Epithelial cell of esophagus (primary cell): Measurements from ENCODE around the gene NT5C1B.
"Not testable (repeated sequence)": the region's sequence is repeated elsewhere in the genome, so short reads cannot be mapped to it uniquely, and the experiment has no call there.

Experiments used
- DNase-seq: peaks from one replicate; pipeline ENCODE4 v3.0.0; 2010; ENCODE audit warnings: low read depth
- H3K4me3 ChIP-seq: 2 replicates; pipeline ENCODE4 v1.5.1; 2011; ENCODE audit warnings: mild to moderate bottlenecking, low read length, control low read depth
- TF ChIP-seq, protein P1 (sequence below): IDR thresholded peaks from 2 replicates; pipeline ENCODE4 v1.5.1; 2011; ENCODE audit warnings: low read depth, mild to moderate bottlenecking, low read length, control low read depth, inconsistent platforms; ENCODE audit not compliant: insufficient read depth; ENCODE audit errors: missing control alignments

NT5C1B gene

DNA sequence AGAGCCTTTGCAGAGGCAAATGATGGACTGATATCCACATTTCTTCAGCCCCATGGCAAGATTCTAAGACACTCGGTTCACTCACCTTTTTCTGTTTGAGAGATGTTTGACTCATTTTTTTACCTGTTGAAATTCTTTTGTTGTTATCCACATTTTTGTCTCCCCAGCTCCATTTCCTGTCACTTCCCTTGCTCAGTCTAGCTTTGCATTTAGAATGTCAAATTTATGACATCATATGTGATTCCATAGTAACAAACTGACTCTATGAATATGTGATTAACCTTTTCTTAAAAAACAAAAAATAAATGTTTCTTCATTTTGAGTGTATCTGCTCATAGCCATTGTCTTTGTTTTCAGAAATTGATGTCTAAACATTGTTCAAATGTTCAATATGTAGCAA is at the start of gene NT5C1B:
NT5C1B (minus strand) TSS at position 216 of the 400 bp plus-strand sequence; CDS start at position 115, 101 bp downstream.
- DNase-seq, result peak; percentile 23
- TF ChIP-seq, protein P1, sequence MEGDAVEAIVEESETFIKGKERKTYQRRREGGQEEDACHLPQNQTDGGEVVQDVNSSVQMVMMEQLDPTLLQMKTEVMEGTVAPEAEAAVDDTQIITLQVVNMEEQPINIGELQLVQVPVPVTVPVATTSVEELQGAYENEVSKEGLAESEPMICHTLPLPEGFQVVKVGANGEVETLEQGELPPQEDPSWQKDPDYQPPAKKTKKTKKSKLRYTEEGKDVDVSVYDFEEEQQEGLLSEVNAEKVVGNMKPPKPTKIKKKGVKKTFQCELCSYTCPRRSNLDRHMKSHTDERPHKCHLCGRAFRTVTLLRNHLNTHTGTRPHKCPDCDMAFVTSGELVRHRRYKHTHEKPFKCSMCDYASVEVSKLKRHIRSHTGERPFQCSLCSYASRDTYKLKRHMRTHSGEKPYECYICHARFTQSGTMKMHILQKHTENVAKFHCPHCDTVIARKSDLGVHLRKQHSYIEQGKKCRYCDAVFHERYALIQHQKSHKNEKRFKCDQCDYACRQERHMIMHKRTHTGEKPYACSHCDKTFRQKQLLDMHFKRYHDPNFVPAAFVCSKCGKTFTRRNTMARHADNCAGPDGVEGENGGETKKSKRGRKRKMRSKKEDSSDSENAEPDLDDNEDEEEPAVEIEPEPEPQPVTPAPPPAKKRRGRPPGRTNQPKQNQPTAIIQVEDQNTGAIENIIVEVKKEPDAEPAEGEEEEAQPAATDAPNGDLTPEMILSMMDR, result no peak
- H3K4me3 ChIP-seq, result no peak within 1 kb of the TSS

DNA sequence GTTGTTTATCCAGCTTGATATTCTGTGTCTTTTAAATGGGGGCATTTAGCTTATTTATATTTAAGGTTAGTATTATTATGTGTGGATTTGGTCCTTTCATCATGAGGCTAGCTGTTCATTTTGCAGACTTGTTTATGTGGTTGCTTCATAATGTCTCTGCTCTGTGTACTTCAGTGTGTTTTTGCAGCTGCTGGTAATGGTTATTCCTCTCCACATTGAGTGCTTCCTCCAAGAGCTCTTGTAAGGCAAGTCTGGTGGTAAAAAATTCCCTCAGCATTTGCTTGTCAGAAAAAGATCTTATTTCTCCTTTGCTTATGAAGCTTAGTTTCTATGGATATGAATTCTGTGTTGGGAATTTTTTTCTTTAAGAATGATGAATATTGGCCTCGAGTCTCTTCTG is 47.8 kb upstream of the NT5C1B start:
- no peak for DNase-seq
- TF ChIP-seq, protein P1, result no peak
- H3K4me3 ChIP-seq, result no peak overlapping the region

DNA sequence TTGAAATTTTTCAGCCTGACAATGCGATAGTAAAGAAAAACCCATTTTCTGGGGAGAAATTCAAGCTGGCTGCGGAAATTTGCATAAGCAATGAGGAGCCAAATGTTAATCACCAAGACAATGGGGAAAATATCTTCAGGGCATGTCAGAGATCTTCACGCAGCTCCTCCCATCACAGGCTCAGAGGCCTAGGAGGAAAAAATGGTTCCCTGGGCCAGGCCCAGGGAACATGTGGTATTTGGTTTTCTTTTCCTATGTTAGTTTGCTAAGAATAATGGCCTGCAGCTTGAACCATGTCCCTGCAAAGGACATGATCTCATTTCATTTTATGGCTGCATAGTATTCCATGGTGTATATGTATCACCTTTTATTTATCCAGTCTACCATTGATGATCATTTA is 43.3 kb upstream of the NT5C1B start:
- not testable (repeated sequence) for DNase-seq, H3K4me3 ChIP-seq

DNA sequence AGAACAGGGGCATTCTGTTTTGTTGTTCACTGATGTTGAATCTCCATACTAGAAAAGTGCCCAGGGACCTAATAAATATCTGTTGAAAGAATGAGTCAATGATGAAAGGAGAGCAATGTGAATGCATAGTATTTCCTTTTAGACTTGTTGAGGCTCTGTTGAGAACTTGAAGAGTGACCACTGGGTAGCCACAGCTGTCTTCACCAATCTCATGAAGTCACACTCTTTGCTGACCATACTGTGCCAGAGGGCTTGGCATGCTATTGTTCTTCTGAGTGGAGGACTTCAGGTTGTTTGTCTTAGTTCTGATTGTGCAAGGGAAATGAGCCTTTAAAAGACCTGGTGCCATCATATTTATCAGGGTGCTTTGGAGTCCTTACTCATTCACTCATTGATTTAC is 41.6 kb upstream of the NT5C1B start:
- peak; percentile 17 for DNase-seq
- H3K4me3 ChIP-seq, result no peak overlapping the region
- TF ChIP-seq, protein P1, result no peak

DNA sequence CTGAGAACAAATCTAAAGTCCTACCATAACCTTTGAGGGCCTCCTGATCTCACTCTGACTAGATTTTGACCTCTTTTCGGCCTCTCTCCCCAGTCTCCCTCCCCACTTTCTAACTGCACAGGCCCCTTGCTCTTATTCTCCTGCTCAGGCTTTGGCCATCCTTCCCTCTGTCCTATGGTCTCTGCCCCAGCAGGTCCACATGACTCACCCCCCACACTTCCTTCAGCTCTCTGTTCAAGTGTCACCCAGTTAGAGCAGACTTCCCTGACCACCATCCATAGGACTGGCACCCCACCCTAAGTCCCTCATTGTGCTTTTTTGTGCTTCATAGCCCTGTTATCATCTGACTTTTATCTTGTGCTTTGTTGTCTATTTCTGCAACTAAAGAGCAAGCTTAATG is 41.2 kb upstream of the NT5C1B start:
- TF ChIP-seq, protein P1, result no peak
- DNase-seq, result peak; percentile 51
- no peak overlapping the region for H3K4me3 ChIP-seq

DNA sequence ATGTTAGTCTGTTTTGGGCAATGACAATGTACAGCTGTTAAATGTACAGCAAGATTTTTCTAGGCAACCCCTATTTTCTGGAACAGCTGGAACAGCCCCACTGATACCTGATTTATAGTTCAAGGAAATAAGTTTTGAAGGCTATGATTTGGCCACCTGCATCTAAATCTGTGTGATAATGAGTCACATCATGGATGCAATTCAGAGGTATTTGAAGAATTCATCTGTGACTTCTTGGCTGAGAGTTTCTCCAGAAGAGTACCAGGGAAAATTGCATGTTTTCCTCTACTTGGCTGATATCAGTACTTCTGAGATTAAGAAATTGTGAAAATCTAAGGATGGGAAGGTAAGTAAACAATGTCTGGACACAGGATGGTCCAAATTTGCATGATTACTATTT is 40.7 kb upstream of the NT5C1B start:
- H3K4me3 ChIP-seq, result no peak overlapping the region
- TF ChIP-seq, protein P1, result no peak
- DNase-seq, result peak; percentile 60

DNA sequence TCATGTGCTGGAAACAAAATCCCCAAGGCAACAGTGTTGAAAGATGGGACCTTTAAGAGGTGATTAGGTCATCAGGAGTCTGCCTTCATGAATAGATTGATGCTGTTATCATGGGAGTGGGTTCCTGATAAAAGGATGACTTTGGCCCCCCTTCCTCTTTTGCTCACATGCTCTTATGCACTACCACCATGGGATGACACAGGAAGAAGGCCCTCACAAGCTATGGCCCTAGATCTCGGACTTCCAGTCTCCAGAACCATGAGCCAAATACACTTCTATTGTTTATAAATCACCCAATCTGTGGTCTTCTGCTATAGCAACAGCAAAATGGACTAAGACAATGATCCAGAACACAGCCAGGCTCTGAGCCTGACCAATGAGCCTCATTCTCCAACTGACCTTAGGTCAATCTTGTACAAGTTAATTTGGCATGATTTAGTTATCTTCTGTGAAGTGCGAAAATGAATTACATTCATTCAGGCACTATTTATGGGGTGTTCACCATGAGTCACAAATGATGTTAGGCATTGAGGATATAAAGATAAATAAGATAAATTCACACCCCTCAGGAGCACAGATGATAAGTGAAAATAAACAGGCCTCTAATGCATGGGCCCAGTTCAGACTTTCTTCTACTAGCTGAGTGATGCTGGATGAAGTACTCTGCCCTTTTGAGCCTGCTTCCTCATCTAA is 37.7 kb upstream of the NT5C1B start:
- TF ChIP-seq, protein P1, result no peak
- no peak for DNase-seq
- no peak overlapping the region for H3K4me3 ChIP-seq
